ENCODE measurements around the gene DEAF1. TPM values are rescaled to one million over a fixed set of nuclear protein-coding genes. Genes with fewer than 3 reads are reported as not detected.
A peak's percentile ranks its signal among the peaks of the same experiment; 100 is the strongest.

The DEAF1 gene
- total and polyA plus RNA-seq, 2 of the 13 experiments (the other 11 are each of a cell fraction or from before 2014, with no cell fraction given), result 22.3 to 29.6 TPM

GRCh38 chr11:704781-705645 is 10.0 kb upstream of the DEAF1 start (continued):
- TF ChIP-seq ZSCAN5A (CRISPR knock-in tag; IDR thresholded peaks at IDR 0.05; ENCODE audit: borderline replicate concordance) (peak; percentile 44; the same call in 1 of the 2 replicates), RNF2 (conservative IDR thresholded peaks at IDR 0.05; ENCODE audit: low read depth) (no peak), MAF1 (CRISPR knock-in tag; IDR thresholded peaks at IDR 0.05; ENCODE audit: borderline replicate concordance) (peak; percentile 90; the same call in 1 of the 2 replicates), ZBTB39 (CRISPR knock-in tag; IDR thresholded peaks at IDR 0.05) (no peak), ZNF747 (CRISPR knock-in tag; IDR thresholded peaks at IDR 0.05; ENCODE audit: borderline replicate concordance) (peak; percentile 88; the same call in 1 of the 2 replicates), CCDC6 (CRISPR knock-in tag; IDR thresholded peaks at IDR 0.05) (peak; percentile 87; the same call in 1 of the 2 replicates), ZBTB20 (CRISPR knock-in tag; IDR thresholded peaks at IDR 0.05; ENCODE audit: borderline replicate concordance, low read depth) (peak; percentile 80; the same call in 1 of the 2 replicates), KAT8 (CRISPR knock-in tag; IDR thresholded peaks at IDR 0.05) (peak; percentile 78), ATM (IDR thresholded peaks at IDR 0.05; ENCODE audit: borderline replicate concordance) (no peak), ZNF468 (CRISPR knock-in tag; IDR thresholded peaks at IDR 0.05) (no peak), XBP1 (CRISPR knock-in tag; IDR thresholded peaks at IDR 0.05) (no peak), SMC3 (IDR thresholded peaks at IDR 0.05; ENCODE audit: low read length) (no peak), ZNF230 (CRISPR knock-in tag; IDR thresholded peaks at IDR 0.05) (no peak), MYNN (CRISPR knock-in tag; IDR thresholded peaks at IDR 0.05; ENCODE audit: low read depth) (no peak), CERS6 (CRISPR knock-in tag; IDR thresholded peaks at IDR 0.05) (no peak), ZEB1 (IDR thresholded peaks at IDR 0.05; ENCODE audit: insufficient replicate concordance, low read depth) (no peak), MNT (IDR thresholded peaks at IDR 0.05) (peak; percentile 68), ZNF615 (CRISPR knock-in tag; IDR thresholded peaks at IDR 0.05; ENCODE audit: borderline replicate concordance) (no peak), ZNF670 (CRISPR knock-in tag; IDR thresholded peaks at IDR 0.05; ENCODE audit: borderline replicate concordance) (peak; percentile 71), HNRNPK (IDR thresholded peaks at IDR 0.05; ENCODE audit: low read depth, low read length, poor library complexity, severe bottlenecking) (no peak), KLF6 (CRISPR knock-in tag; IDR thresholded peaks at IDR 0.05) (peak; percentile 17; the same call in 1 of the 2 replicates)
